Neuronal stem cell (in vitro differentiated cells): Measurements from ENCODE around the gene FYB2.

Experiments used
- DNase-seq: peaks from one replicate; pipeline ENCODE4 v3.0.0-alpha.2; 2013; ENCODE audit warnings: low spot score
- H2AFZ ChIP-seq: one replicate; pipeline ENCODE4 v1.6.1; 2013; ENCODE audit warnings: mild to moderate bottlenecking, low read length, inconsistent platforms
- H2AK5ac ChIP-seq: 2 replicates; pipeline ENCODE4 v1.6.1; 2013; ENCODE audit warnings: low read depth, mild to moderate bottlenecking, inconsistent platforms, low read length, moderate library complexity, mixed read lengths
- H2BK120ac ChIP-seq: 2 replicates; pipeline ENCODE4 v1.6.1; 2013; ENCODE audit warnings: low read depth, mild to moderate bottlenecking, inconsistent platforms, low read length, moderate library complexity, mixed read lengths
- H2BK12ac ChIP-seq: one replicate; pipeline ENCODE4 v1.6.1; 2013; ENCODE audit warnings: low read length, inconsistent platforms
- H2BK15ac ChIP-seq: 2 replicates; pipeline ENCODE4 v1.6.1; 2013; ENCODE audit warnings: mild to moderate bottlenecking, low read length, inconsistent platforms, mixed read lengths
- H2BK5ac ChIP-seq: one replicate; pipeline ENCODE4 v1.6.1; 2013; ENCODE audit warnings: inconsistent platforms, mild to moderate bottlenecking, low read length, moderate library complexity
- H3K14ac ChIP-seq: one replicate; pipeline ENCODE4 v1.6.1; 2013; ENCODE audit warnings: low read length, inconsistent platforms
- H3K18ac ChIP-seq: 2 replicates; pipeline ENCODE4 v1.6.1; 2013; ENCODE audit warnings: low read length, inconsistent platforms
- H3K23ac ChIP-seq: 2 replicates; pipeline ENCODE4 v1.6.1; 2013; ENCODE audit warnings: low read depth, mild to moderate bottlenecking, mixed read lengths, low read length, inconsistent platforms; ENCODE audit not compliant: poor library complexity
- H3K27ac ChIP-seq: replicated peaks from 3 replicates; pipeline ENCODE4 v1.5.1; 2013; ENCODE audit warnings: low read length, inconsistent platforms
- H3K27me3 ChIP-seq, 3 experiments: 2 replicates each; pipeline ENCODE4 v1.6.1; 2013; ENCODE audit warnings: low read length in 3 of 3, mild to moderate bottlenecking in 2 of 3, inconsistent platforms in 1 of 3, low read depth in 1 of 3, mixed read lengths in 1 of 3, moderate library complexity in 1 of 3; ENCODE audit not compliant: control insufficient read depth in 3 of 3, insufficient read depth in 3 of 3
- H3K36me3 ChIP-seq, 2 donors: replicated peaks in 1 of 2; 2 replicates each; pipeline ENCODE4 v1.6.1; 2013; ENCODE audit warnings: low read length in 2 of 2; ENCODE audit not compliant: control insufficient read depth in 2 of 2, insufficient read depth in 2 of 2
- H3K4ac ChIP-seq: 2 replicates; pipeline ENCODE4 v1.6.1; 2013; ENCODE audit warnings: inconsistent platforms, mild to moderate bottlenecking, low read length, moderate library complexity
- H3K4me1 ChIP-seq, 2 donors: 1 replicate in 1 of 2; 2 replicates in 1 of 2; pipeline ENCODE4 v1.6.1; 2013; ENCODE audit warnings: low read length in 2 of 2, low read depth in 1 of 2; ENCODE audit not compliant: control insufficient read depth in 2 of 2, insufficient read depth in 1 of 2
- H3K4me2 ChIP-seq: one replicate; pipeline ENCODE4 v1.6.1; 2013; ENCODE audit warnings: mild to moderate bottlenecking, low read length, inconsistent platforms; ENCODE audit not compliant: insufficient read depth, poor library complexity, severe bottlenecking
- H3K4me3 ChIP-seq, 2 donors: 2 replicates each; pipeline ENCODE4 v1.5.1; 2013; ENCODE audit warnings: low read length in 2 of 2, mild to moderate bottlenecking in 2 of 2, inconsistent platforms in 1 of 2, moderate library complexity in 1 of 2
- H3K79me1 ChIP-seq: one replicate; pipeline ENCODE4 v1.6.1; 2013; ENCODE audit warnings: low read depth, mild to moderate bottlenecking, inconsistent platforms, low read length, moderate library complexity
- H3K9ac ChIP-seq: one replicate; pipeline ENCODE4 v1.6.1; 2013; ENCODE audit warnings: mild to moderate bottlenecking, low read depth, low read length, inconsistent platforms; ENCODE audit not compliant: poor library complexity
- H3K9me3 ChIP-seq, 2 donors: replicated peaks in 1 of 2; 2 replicates each; pipeline versions ENCODE3 to v1.6.1; 2013; ENCODE audit warnings: low read length in 2 of 2, mild to moderate bottlenecking in 2 of 2, inconsistent platforms in 1 of 2, low read depth in 1 of 2, mixed read lengths in 1 of 2, moderate library complexity in 1 of 2; ENCODE audit not compliant: control insufficient read depth in 2 of 2, insufficient read depth in 1 of 2
- H4K8ac ChIP-seq: one replicate; pipeline ENCODE4 v1.6.1; 2013; ENCODE audit warnings: low read depth, mild to moderate bottlenecking, inconsistent platforms, low read length, moderate library complexity
- H4K91ac ChIP-seq: one replicate; pipeline ENCODE4 v1.6.1; 2013; ENCODE audit warnings: low read length, low read depth, mild to moderate bottlenecking, inconsistent platforms; ENCODE audit not compliant: poor library complexity
- WGBS, 2 donors: extraction: QIAGEN DNeasy Blood & Tissue Kit; methylation state at CpG; one replicate each; pipeline ENCODE4 v1.1.7; 2013; ENCODE audit warnings: missing lambda C conversion rate in 2 of 2, mixed read lengths in 1 of 2; ENCODE audit not compliant: insufficient read length in 2 of 2, insufficient replicate concordance in 1 of 2; ENCODE audit errors: extremely low coverage in 2 of 2; 5-methylcytosine and 5-hydroxymethylcytosine counted together

Gene FYB2

GRCh38 chr1:56774067-56774609, 45.1 kb downstream of the FYB2 start:
- H2BK5ac ChIP-seq, result no peak overlapping the region
- no peak overlapping the region for H3K18ac ChIP-seq
- no peak overlapping the region for H3K14ac ChIP-seq
- 100% methylated on average over 1 of the region's 6 CpGs; no CpG with 5 or more reads in 1 of the 2 donors for WGBS, 2 donors
- H3K4me3 ChIP-seq, result no peak overlapping the region
- no peaks in the 10 kb centered on the region for H3K9me3 ChIP-seq
- H2BK12ac ChIP-seq, result no peak overlapping the region
- H3K4me2 ChIP-seq, result no peak overlapping the region
- H3K27ac ChIP-seq, result no peak overlapping the region
- H3K9ac ChIP-seq, result no peak overlapping the region
- H2BK15ac ChIP-seq, result no peak overlapping the region
- no peak overlapping the region for H4K91ac ChIP-seq
- H3K36me3 ChIP-seq, result no peaks in the 10 kb centered on the region
- no peak overlapping the region for H2BK120ac ChIP-seq
- DNase-seq, result no peak
- no peaks in the 10 kb centered on the region for H3K4me1 ChIP-seq
- no peak overlapping the region for H4K8ac ChIP-seq
- no peak overlapping the region for H3K23ac ChIP-seq
- no peak overlapping the region for H2AFZ ChIP-seq
- no peaks in the 10 kb centered on the region for H3K79me1 ChIP-seq
- H3K4ac ChIP-seq, result no peak overlapping the region
- peaks cover 0 to 9% (median 0%) of the 10 kb centered on the region in 3 experiments for H3K27me3 ChIP-seq
- H2AK5ac ChIP-seq, result no peak overlapping the region

DNA sequence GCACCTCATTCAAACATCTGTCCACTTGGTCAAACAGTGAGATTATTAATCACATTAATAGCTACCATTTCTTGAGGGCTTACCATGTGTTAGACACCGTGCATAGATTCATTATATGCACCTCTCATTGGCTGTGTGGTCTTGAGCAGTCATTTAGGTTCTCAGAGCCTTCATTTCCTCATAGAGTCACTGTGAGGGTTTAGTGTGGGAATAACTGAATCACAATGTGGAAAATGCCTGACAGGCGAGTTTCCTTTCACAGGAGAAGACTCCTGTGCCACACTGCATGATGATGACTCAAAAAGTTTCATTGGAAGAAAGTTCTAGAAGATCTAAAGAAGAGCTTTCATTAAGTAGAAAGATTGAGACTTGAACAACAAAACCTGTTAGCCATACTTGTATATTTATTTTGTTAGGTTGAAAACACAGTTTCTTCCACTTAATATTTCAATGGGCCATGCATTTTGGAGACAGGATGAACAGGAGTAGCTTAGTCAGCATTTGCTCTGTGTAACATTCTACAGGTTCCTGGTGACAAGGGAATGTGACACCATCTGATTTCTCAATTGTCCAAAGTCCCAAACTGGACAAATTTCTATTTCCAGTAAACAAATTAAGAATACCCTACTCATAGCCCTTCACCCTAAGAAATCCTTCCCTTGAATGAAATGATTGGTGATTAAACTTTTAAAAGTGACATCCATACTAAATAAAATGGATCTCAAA, 45.7 kb downstream of the FYB2 start:
- H3K9ac ChIP-seq, result no peak overlapping the region
- H4K91ac ChIP-seq, result no peak overlapping the region
- H3K27me3 ChIP-seq, result peaks cover 0 to 9% (median 0%) of the 10 kb centered on the region in 3 experiments
- H3K79me1 ChIP-seq, result no peaks in the 10 kb centered on the region
- H2BK5ac ChIP-seq, result no peak overlapping the region
- no peak overlapping the region for H3K4me3 ChIP-seq
- no peak overlapping the region for H2BK12ac ChIP-seq
- no peak for DNase-seq
- no peak overlapping the region for H2BK15ac ChIP-seq
- H3K4me1 ChIP-seq, result no peaks in the 10 kb centered on the region
- no peak overlapping the region for H3K4ac ChIP-seq
- no CpG with 5 or more reads among the region's 2 CpGs for WGBS, 2 donors
- H3K14ac ChIP-seq, result no peak overlapping the region
- H3K18ac ChIP-seq, result no peak overlapping the region
- no peak overlapping the region for H2BK120ac ChIP-seq
- H3K36me3 ChIP-seq, result no peaks in the 10 kb centered on the region
- no peak overlapping the region for H2AK5ac ChIP-seq
- H3K9me3 ChIP-seq, result no peaks in the 10 kb centered on the region
- no peak overlapping the region for H3K23ac ChIP-seq
- H4K8ac ChIP-seq, result no peak overlapping the region
- H3K27ac ChIP-seq, result no peak overlapping the region
- no peak overlapping the region for H3K4me2 ChIP-seq
- no peak overlapping the region for H2AFZ ChIP-seq

- no peak overlapping the region for H2BK15ac ChIP-seq
- H3K14ac ChIP-seq, result no peak overlapping the region
- H2AK5ac ChIP-seq, result no peak overlapping the region
- H3K36me3 ChIP-seq, result no peaks in the 10 kb centered on the region
- H3K4me3 ChIP-seq, result no peak overlapping the region
- H2AFZ ChIP-seq, result no peak overlapping the region
- H3K4me1 ChIP-seq, result peaks cover 0 to 1% of the 10 kb centered on the region in 2 donors
- peaks cover 0 to 9% (median 0%) of the 10 kb centered on the region in 3 experiments for H3K27me3 ChIP-seq
- no peaks in the 10 kb centered on the region for H3K79me1 ChIP-seq
- no peak overlapping the region for H3K27ac ChIP-seq
- WGBS, 2 donors, result no CpG with 5 or more reads among the region's 3 CpGs
- H3K18ac ChIP-seq, result no peak overlapping the region
- no peaks in the 10 kb centered on the region for H3K9me3 ChIP-seq
- no peak overlapping the region for H3K23ac ChIP-seq
- no peak overlapping the region for H4K91ac ChIP-seq
- no peak overlapping the region for H3K4me2 ChIP-seq
- H4K8ac ChIP-seq, result no peak overlapping the region
- no peak overlapping the region for H2BK5ac ChIP-seq
- no peak overlapping the region for H2BK12ac ChIP-seq
- no peak overlapping the region for H3K9ac ChIP-seq
- no peak for DNase-seq
- no peak overlapping the region for H3K4ac ChIP-seq
- no peak overlapping the region for H2BK120ac ChIP-seq
Observed at GRCh38 chr1:56771717-56772116, 47.5 kb downstream of the FYB2 start.

DNA sequence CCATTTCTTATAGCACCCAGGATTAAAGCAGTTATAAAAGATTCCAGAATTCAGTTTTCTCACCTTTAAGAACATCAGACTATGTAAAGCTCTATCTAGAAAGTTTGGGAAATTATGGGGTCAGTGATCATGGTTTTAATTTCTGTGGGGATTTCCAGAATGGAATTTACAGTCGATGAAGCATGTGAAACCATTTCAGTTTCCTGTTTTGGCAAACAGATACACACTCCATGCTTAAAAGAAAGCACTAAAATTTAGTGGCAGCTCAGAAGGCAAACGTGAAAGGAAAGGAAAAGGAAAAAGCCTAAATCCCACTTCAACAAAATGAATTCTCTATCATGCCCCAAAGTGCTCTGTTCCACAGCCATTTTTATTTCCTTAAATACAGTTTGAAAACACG, 60.4 kb downstream of the FYB2 start:
- no peak for DNase-seq
- Histone ChIP-seq H3K23ac (no peak overlapping the region), H2BK15ac (no peak overlapping the region), H3K4me3 (no peak overlapping the region), H3K36me3 (no peaks in the 10 kb centered on the region), H2AK5ac (no peak overlapping the region), H3K9me3 (no peaks in the 10 kb centered on the region), H4K91ac (no peak overlapping the region), H4K8ac (no peak overlapping the region), H3K18ac (no peak overlapping the region), H3K4me2 (no peak overlapping the region), H3K14ac (no peak overlapping the region), H2AFZ (no peak overlapping the region), H3K4me1 (no peaks in the 10 kb centered on the region), H3K9ac (no peak overlapping the region), H3K27me3 (peaks cover 0 to 7% (median 0%) of the 10 kb centered on the region in 3 experiments), H3K27ac (no peak overlapping the region), H3K79me1 (no peaks in the 10 kb centered on the region), H3K4ac (no peak overlapping the region), H2BK5ac (no peak overlapping the region), H2BK120ac (no peak overlapping the region), H2BK12ac (no peak overlapping the region)
- no CpG with 5 or more reads among the region's 3 CpGs for WGBS, 2 donors
